ENCODE data around the gene VBP1.
"Not testable (repeated sequence)": the region's sequence is repeated elsewhere in the genome, so short reads cannot be mapped to it uniquely, and the experiment has no call there.

VBP1 gene

GRCh38 chrX:155263854-155264628 lies 47.8 kb downstream of the VBP1 start, which contains the start of gene RAB39B:
Gene RAB39B, minus strand, starts transcription at chrX:155264491. Its CDS starts 203 bp downstream, at chrX:155264288.
- peak; percentile 63 for DNase-seq (ENCODE audit: low read depth)

- no peak for DNase-seq (ENCODE audit: low read depth)
These were observed 50.2 kb downstream of the VBP1 start for GRCh38 chrX:155266439-155266838.

DNA sequence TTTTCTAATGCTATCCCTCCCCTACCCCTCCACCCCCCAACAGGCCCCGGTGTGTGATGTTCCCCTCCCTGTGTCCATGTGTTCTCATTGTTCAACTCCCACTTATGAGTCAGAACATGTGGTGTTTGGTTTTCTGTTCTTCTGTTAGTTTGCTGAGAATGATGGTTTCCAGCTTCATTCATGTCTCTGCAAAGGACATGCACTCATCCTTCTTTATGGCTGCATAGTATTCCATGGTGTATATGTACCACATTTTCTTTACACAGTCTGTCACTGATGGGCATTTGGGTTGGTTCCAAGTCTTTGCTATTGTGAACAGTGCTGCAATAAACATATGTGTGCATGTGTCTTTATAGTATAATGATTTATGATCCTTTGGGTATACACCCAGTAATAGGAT lies 51.7 kb downstream of the VBP1 start:
- not testable (repeated sequence) for DNase-seq (ENCODE audit: low read depth)

GRCh38 chrX:155270969-155271368 lies 54.7 kb downstream of the VBP1 start:
- DNase-seq (ENCODE audit: low read depth) = no peak

GRCh38 chrX:155279873-155280272 lies 63.6 kb downstream of the VBP1 start:
- no peak for DNase-seq (ENCODE audit: low read depth)
